Measurements from ENCODE around the gene PDCL2. TPM values are rescaled to one million over a fixed set of nuclear protein-coding genes. Genes with fewer than 3 reads are reported as not detected.

Gene PDCL2
- total and polyA plus RNA-seq, 2 experiments from 2014 or later, result 0.35 to 1.9 TPM

DNA sequence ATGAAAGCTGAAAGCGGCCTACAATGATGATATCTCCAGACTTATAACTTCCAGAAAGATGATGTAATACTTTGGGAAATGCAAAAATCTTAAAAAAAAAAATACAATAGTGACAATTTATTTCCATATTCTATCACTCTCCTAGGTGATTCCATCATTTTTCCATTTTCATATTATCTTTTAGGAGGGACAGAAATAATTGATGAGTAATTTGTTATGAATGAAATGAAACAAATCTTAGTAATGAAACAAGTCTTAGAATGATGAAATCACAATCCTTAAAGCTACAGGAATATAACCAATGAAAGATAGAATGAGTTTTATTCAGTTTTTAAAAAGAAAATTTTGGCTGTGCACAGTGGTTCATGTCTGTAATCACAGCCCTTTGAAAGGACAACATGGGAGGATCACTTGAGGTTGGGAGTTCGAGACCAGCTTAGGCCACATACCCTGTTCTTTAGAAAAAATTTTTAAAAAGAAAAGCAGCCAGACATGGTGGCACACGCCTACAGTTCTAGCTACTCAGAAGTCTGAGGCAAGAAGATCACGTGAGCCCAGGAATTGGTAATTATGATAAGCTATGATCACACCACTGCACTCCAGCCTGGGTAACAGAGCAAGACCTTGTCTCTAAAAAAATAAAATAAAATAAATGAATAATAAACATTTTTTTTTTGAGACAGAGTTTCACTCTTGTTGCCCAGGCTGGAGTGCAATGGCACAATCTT, 67.0 kb downstream of the PDCL2 start (continued):
- TF ChIP-seq, protein P1, sequence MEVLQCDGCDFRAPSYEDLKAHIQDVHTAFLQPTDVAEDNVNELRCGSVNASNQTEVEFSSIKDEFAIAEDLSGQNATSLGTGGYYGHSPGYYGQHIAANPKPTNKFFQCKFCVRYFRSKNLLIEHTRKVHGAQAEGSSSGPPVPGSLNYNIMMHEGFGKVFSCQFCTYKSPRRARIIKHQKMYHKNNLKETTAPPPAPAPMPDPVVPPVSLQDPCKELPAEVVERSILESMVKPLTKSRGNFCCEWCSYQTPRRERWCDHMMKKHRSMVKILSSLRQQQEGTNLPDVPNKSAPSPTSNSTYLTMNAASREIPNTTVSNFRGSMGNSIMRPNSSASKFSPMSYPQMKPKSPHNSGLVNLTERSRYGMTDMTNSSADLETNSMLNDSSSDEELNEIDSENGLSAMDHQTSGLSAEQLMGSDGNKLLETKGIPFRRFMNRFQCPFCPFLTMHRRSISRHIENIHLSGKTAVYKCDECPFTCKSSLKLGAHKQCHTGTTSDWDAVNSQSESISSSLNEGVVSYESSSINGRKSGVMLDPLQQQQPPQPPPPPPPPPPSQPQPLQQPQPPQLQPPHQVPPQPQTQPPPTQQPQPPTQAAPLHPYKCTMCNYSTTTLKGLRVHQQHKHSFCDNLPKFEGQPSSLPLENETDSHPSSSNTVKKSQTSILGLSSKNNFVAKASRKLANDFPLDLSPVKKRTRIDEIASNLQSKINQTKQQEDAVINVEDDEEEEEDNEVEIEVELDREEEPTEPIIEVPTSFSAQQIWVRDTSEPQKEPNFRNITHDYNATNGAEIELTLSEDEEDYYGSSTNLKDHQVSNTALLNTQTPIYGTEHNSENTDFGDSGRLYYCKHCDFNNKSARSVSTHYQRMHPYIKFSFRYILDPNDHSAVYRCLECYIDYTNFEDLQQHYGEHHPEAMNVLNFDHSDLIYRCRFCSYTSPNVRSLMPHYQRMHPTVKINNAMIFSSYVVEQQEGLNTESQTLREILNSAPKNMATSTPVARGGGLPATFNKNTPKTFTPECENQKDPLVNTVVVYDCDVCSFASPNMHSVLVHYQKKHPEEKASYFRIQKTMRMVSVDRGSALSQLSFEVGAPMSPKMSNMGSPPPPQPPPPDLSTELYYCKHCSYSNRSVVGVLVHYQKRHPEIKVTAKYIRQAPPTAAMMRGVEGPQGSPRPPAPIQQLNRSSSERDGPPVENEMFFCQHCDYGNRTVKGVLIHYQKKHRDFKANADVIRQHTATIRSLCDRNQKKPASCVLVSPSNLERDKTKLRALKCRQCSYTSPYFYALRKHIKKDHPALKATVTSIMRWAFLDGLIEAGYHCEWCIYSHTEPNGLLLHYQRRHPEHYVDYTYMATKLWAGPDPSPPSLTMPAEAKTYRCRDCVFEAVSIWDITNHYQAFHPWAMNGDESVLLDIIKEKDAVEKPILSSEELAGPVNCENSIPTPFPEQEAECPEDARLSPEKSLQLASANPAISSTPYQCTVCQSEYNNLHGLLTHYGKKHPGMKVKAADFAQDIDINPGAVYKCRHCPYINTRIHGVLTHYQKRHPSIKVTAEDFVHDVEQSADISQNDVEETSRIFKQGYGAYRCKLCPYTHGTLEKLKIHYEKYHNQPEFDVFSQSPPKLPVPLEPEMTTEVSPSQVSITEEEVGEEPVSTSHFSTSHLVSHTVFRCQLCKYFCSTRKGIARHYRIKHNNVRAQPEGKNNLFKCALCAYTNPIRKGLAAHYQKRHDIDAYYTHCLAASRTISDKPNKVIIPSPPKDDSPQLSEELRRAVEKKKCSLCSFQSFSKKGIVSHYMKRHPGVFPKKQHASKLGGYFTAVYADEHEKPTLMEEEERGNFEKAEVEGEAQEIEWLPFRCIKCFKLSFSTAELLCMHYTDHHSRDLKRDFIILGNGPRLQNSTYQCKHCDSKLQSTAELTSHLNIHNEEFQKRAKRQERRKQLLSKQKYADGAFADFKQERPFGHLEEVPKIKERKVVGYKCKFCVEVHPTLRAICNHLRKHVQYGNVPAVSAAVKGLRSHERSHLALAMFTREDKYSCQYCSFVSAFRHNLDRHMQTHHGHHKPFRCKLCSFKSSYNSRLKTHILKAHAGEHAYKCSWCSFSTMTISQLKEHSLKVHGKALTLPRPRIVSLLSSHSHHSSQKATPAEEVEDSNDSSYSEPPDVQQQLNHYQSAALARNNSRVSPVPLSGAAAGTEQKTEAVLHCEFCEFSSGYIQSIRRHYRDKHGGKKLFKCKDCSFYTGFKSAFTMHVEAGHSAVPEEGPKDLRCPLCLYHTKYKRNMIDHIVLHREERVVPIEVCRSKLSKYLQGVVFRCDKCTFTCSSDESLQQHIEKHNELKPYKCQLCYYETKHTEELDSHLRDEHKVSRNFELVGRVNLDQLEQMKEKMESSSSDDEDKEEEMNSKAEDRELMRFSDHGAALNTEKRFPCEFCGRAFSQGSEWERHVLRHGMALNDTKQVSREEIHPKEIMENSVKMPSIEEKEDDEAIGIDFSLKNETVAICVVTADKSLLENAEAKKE (CRISPR knock-in tag; IDR thresholded peaks at IDR 0.05), result no peak

DNA sequence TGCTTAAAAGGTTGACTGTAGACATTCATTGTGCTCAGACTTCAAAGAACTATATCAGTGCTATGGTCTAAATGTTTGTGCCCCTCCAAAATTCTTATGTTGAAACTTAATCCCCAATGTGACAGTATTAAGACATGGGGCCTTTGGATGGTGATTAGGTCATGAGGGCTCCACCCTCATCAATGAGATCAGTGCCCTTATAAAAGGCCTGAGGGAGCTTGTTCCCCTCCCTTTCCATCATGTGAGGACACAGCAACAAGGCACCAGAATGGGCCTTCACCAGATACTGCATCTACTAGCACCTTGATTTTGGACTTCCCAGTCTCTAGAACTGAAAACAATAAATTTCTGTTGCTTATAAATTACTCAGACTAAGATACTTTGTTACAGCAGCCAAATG, 73.6 kb downstream of the PDCL2 start:
- H3K4me1 ChIP-seq (ENCODE audit: insufficient read depth), result peaks cover 11% of the 10 kb centered on the region
- H3K36me3 Mint-ChIP-seq (ENCODE audit: low read depth), result peaks cover 17% of the 10 kb centered on the region
- H3K4me3 ChIP-seq, result no peak overlapping the region
- no peak overlapping the region for H3K4me3 Mint-ChIP-seq
- no peaks in the 10 kb centered on the region for H3K27me3 ChIP-seq (ENCODE audit: insufficient read depth)
- peaks cover 7% of the 10 kb centered on the region; the same call in 2 of the 3 replicates for H3K9me3 Mint-ChIP-seq
- ATAC-seq (no peak), DNase-seq (ENCODE audit: low spot score) (no peak)
- no peaks in the 10 kb centered on the region for H3K9me2 ChIP-seq (ENCODE audit: insufficient read depth)
- no peak overlapping the region for H3K4me2 ChIP-seq
- H3K27me3 Mint-ChIP-seq (ENCODE audit: insufficient read depth, low read depth, poor library complexity), result peaks cover 2% of the 10 kb centered on the region
- H3K79me2 ChIP-seq (replicated peaks; ENCODE audit: insufficient read depth), result peaks cover 89% of the 10 kb centered on the region
- no peak overlapping the region for H3K27ac ChIP-seq (ENCODE audit: low read depth)
- no peaks in the 10 kb centered on the region for H4K20me1 ChIP-seq (replicated peaks; ENCODE audit: insufficient read depth)
- peaks cover 13% of the 10 kb centered on the region for H3K4me1 Mint-ChIP-seq
- no peak overlapping the region for H3K27ac Mint-ChIP-seq
- H2AFZ ChIP-seq, result no peak overlapping the region
- H3F3A ChIP-seq (replicated peaks; ENCODE audit: low read depth), result no peaks in the 10 kb centered on the region
- H3K36me3 ChIP-seq (ENCODE audit: insufficient read depth), result no peaks in the 10 kb centered on the region
- TF ChIP-seq, protein P2, sequence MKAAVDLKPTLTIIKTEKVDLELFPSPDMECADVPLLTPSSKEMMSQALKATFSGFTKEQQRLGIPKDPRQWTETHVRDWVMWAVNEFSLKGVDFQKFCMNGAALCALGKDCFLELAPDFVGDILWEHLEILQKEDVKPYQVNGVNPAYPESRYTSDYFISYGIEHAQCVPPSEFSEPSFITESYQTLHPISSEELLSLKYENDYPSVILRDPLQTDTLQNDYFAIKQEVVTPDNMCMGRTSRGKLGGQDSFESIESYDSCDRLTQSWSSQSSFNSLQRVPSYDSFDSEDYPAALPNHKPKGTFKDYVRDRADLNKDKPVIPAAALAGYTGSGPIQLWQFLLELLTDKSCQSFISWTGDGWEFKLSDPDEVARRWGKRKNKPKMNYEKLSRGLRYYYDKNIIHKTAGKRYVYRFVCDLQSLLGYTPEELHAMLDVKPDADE (IDR thresholded peaks at IDR 0.05), result no peak
- TF ChIP-seq NANOG (IDR thresholded peaks at IDR 0.05; ENCODE audit: borderline replicate concordance), result no peak
- no peak for TF ChIP-seq POLR2AphosphoS5 (IDR thresholded peaks at IDR 0.05; ENCODE audit: low read depth)
- TF ChIP-seq, protein P1 (CRISPR knock-in tag; IDR thresholded peaks at IDR 0.05), result no peak
- no peak for TF ChIP-seq EZH2phosphoT487 (IDR thresholded peaks at IDR 0.05; ENCODE audit: unreplicated experiment)
- TF ChIP-seq CREB1 (CRISPR knock-in tag; IDR thresholded peaks at IDR 0.05; ENCODE audit: low read depth), result no peak
- TF ChIP-seq JUNB (IDR thresholded peaks at IDR 0.05; ENCODE audit: unreplicated experiment), result no peak
- no peak for TF ChIP-seq ZNF114 (CRISPR knock-in tag; IDR thresholded peaks at IDR 0.05)

Measured in GM23338 (cell line).